Right cardiac atrium (tissue), 5 donors: ENCODE data around the gene PRKCH. TPM values are rescaled to one million over a fixed set of nuclear protein-coding genes. Genes with fewer than 3 reads are reported as not detected.

Source experiments
- ATAC-seq, 2 donors: fragments of 200-7000 bp; cut with Tn5 transposase; one replicate each; pipeline versions ENCODE4 v1.8.0 to v1.9.1; 2020; ENCODE audit warnings: moderate library complexity in 2 of 2, mild to moderate bottlenecking in 1 of 2
- DNase-seq, 3 donors: peaks; one replicate each; pipeline ENCODE4 v3.0.0-alpha.2; 2020
- H3K27ac ChIP-seq: one replicate; pipeline ENCODE4 v1.5.1; 2013; ENCODE audit warnings: mild to moderate bottlenecking, low read length, control low read depth, moderate library complexity
- H3K27me3 ChIP-seq: one replicate; pipeline ENCODE4 v1.6.1; 2013; ENCODE audit not compliant: control insufficient read depth, insufficient read depth
- H3K4me1 ChIP-seq: one replicate; pipeline ENCODE4 v1.6.1; 2013; ENCODE audit warnings: low read length; ENCODE audit not compliant: control insufficient read depth, insufficient read depth
- H3K4me3 ChIP-seq: one replicate; pipeline ENCODE4 v1.5.1; 2013; ENCODE audit warnings: low read length, control low read depth
- H3K9me3 ChIP-seq: one replicate; pipeline ENCODE4 v1.6.1; 2013; ENCODE audit warnings: low read length; ENCODE audit not compliant: control insufficient read depth
- WGBS: extraction: QIAGEN DNeasy Blood & Tissue Kit; methylation state at CpG from one replicate; pipeline ENCODE4 v1.1.7; 2013; 5-methylcytosine and 5-hydroxymethylcytosine counted together
- intact Hi-C, 4 donors: fragments of 100-400 bp; cut with DNase I; formaldehyde crosslinking; loops; one replicate each; pipeline versions ENCODE4 v1.11.0 to v1.14.0; 2022 to 2023
- polyA plus RNA-seq: library from polyadenylated mRNA; stranded (reverse); fragments of 200-250 nt; gene quantifications from one replicate; pipeline ENCODE4 v1.2.3, GENCODE V29; 2013
- total RNA-seq, 4 donors: library from RNA; stranded (reverse); fragmentation: NEBNext Ultra II Directional; extraction: Animal tissue kit (Norgen Biotek cat#: 25700); gene quantifications; one replicate each; pipeline ENCODE4 v1.2.1, GENCODE V29; 2021
- donor health status: healthy with polysubstance abuse.
- donor health status: DM: no; HTN: yes; CAD: no.
- donor health status: DM: no; HTN: no; CAD: no.
- donor health status: DM: no; HTN: yes; CAD: no; lungs with severe emphysema.
- donor health status: DM: yes; HTN: yes; CAD: no.

PRKCH gene
- total and polyA plus RNA-seq, 5 donors, result 11.9 to 31.3 (median 26.6) TPM

GRCh38 chr14:61556455-61556854, 235.1 kb downstream of the PRKCH start:
- H3K27me3 ChIP-seq, result no peaks in the 10 kb centered on the region
- intact Hi-C loops, result no loop called here
- no peaks in the 10 kb centered on the region for H3K9me3 ChIP-seq
- no peak overlapping the region for H3K27ac ChIP-seq
- DNase-seq (no peak), ATAC-seq (no peak)
- H3K4me1 ChIP-seq, result peaks cover 12% of the 10 kb centered on the region
- 94% methylated on average over 4 of the region's 4 CpGs for WGBS
- no peak overlapping the region for H3K4me3 ChIP-seq

- intact Hi-C loops, result no loop called here
- DNase-seq, result no peak
- no peak for ATAC-seq
- Histone ChIP-seq H3K9me3 (no peaks in the 10 kb centered on the region), H3K4me3 (no peak overlapping the region), H3K27ac (no peak overlapping the region), H3K27me3 (no peaks in the 10 kb centered on the region), H3K4me1 (peaks cover 13% of the 10 kb centered on the region)
- WGBS, result 86% methylated on average over 2 of the region's 2 CpGs
Observed at GRCh38 chr14:61557262-61557661, 235.9 kb downstream of the PRKCH start.

- intact Hi-C loops, result no loop called here
- Histone ChIP-seq H3K4me3 (no peak overlapping the region), H3K27me3 (no peaks in the 10 kb centered on the region), H3K27ac (no peak overlapping the region), H3K9me3 (no peaks in the 10 kb centered on the region), H3K4me1 (peaks cover 15% of the 10 kb centered on the region)
- DNase-seq, result no peak
- no peak for ATAC-seq
- WGBS, result 97% methylated on average over 5 of the region's 5 CpGs
Observed at GRCh38 chr14:61557854-61558253, 236.5 kb downstream of the PRKCH start.

- Histone ChIP-seq H3K4me1 (peaks cover 15% of the 10 kb centered on the region), H3K4me3 (no peak overlapping the region), H3K27ac (no peak overlapping the region), H3K27me3 (no peaks in the 10 kb centered on the region), H3K9me3 (no peaks in the 10 kb centered on the region)
- intact Hi-C loops, result no loop called here
- ATAC-seq, result no peak
- WGBS, result 73% methylated on average over 6 of the region's 6 CpGs
- peak in 1 of 3 donors; percentile 61 for DNase-seq
Observed at GRCh38 chr14:61558271-61558670, 236.9 kb downstream of the PRKCH start.

GRCh38 chr14:61559641-61560201, 238.3 kb downstream of the PRKCH start:
- ATAC-seq, result peak in 1 of 2 donors; percentile 35
- intact Hi-C loops, result no loop called here
- peak overlapping the region; percentile 3 for H3K4me3 ChIP-seq
- no peaks in the 10 kb centered on the region for H3K27me3 ChIP-seq
- H3K4me1 ChIP-seq, result peaks cover 10% of the 10 kb centered on the region
- peak in 2 of 3 donors; percentile 56 to 61 for DNase-seq
- H3K9me3 ChIP-seq, result no peaks in the 10 kb centered on the region
- H3K27ac ChIP-seq, result peak overlapping the region; percentile 61
- WGBS, result 78% methylated on average over 14 of the region's 14 CpGs

GRCh38 chr14:61560323-61560722, 238.9 kb downstream of the PRKCH start:
- peak overlapping the region; percentile 63 for H3K27ac ChIP-seq
- WGBS, result 34% methylated on average over 5 of the region's 5 CpGs
- intact Hi-C loops, result no loop called here
- ATAC-seq (no peak), DNase-seq (no peak)
- H3K4me3 ChIP-seq, result no peak overlapping the region
- peaks cover 12% of the 10 kb centered on the region for H3K4me1 ChIP-seq
- no peaks in the 10 kb centered on the region for H3K27me3 ChIP-seq
- no peaks in the 10 kb centered on the region for H3K9me3 ChIP-seq

GRCh38 chr14:61561104-61561503, 239.7 kb downstream of the PRKCH start:
- 73% methylated on average over 3 of the region's 3 CpGs for WGBS
- DNase-seq (no peak), ATAC-seq (peak in 1 of 2 donors; percentile 20)
- intact Hi-C loops, result no loop called here
- Histone ChIP-seq H3K9me3 (no peaks in the 10 kb centered on the region), H3K27me3 (no peaks in the 10 kb centered on the region), H3K4me1 (peaks cover 12% of the 10 kb centered on the region), H3K4me3 (no peak overlapping the region), H3K27ac (peak overlapping the region; percentile 62)

GRCh38 chr14:61561657-61562276, 240.4 kb downstream of the PRKCH start:
- Histone ChIP-seq H3K27me3 (no peaks in the 10 kb centered on the region), H3K4me3 (no peak overlapping the region), H3K4me1 (peaks cover 12% of the 10 kb centered on the region), H3K9me3 (no peaks in the 10 kb centered on the region), H3K27ac (peak overlapping the region; percentile 62)
- WGBS, result 50% methylated on average over 8 of the region's 8 CpGs
- DNase-seq (peak; percentile 75 to 80 (median 77)), ATAC-seq (peak; percentile 65 to 90)
- intact Hi-C loops, result no loop called here

- intact Hi-C loops, result no loop called here
- H3K27ac ChIP-seq, result no peak overlapping the region
- no peak overlapping the region for H3K4me3 ChIP-seq
- no peak for DNase-seq
- 97% methylated on average over 7 of the region's 7 CpGs for WGBS
- no peak for ATAC-seq
- H3K27me3 ChIP-seq, result no peaks in the 10 kb centered on the region
- H3K4me1 ChIP-seq, result peaks cover 12% of the 10 kb centered on the region
- no peaks in the 10 kb centered on the region for H3K9me3 ChIP-seq
Observed at GRCh38 chr14:61562321-61563161, 241.2 kb downstream of the PRKCH start.

- H3K4me1 ChIP-seq, result peaks cover 12% of the 10 kb centered on the region
- no peaks in the 10 kb centered on the region for H3K9me3 ChIP-seq
- intact Hi-C loops, result no loop called here
- no peaks in the 10 kb centered on the region for H3K27me3 ChIP-seq
- ATAC-seq (no peak), DNase-seq (no peak)
- H3K27ac ChIP-seq, result no peak overlapping the region
- H3K4me3 ChIP-seq, result no peak overlapping the region
- WGBS, result 98% methylated on average over 7 of the region's 7 CpGs
Observed at GRCh38 chr14:61563162-61563511, 241.8 kb downstream of the PRKCH start.

GRCh38 chr14:61563880-61564617, 242.7 kb downstream of the PRKCH start:
- Histone ChIP-seq H3K9me3 (no peaks in the 10 kb centered on the region), H3K27ac (no peak overlapping the region), H3K27me3 (no peaks in the 10 kb centered on the region), H3K4me1 (peaks cover 12% of the 10 kb centered on the region), H3K4me3 (no peak overlapping the region)
- intact Hi-C loops, result no loop called here
- DNase-seq, result no peak
- no peak for ATAC-seq
- WGBS, result 91% methylated on average over 6 of the region's 6 CpGs
